HepG2 (cell line): Measurements from ENCODE around the gene GAS5. TPM values are rescaled to one million over a fixed set of nuclear protein-coding genes. Genes with fewer than 3 reads are reported as not detected.

Source experiments
- AFF4 ChIP-seq: sonication (generic); formaldehyde crosslinking; IDR thresholded peaks from 2 replicates; pipeline ENCODE4 v1.4.0; 2020; ENCODE audit warnings: missing genetic modification reagents
- ARNT2 ChIP-seq: sonication (generic); formaldehyde crosslinking; IDR thresholded peaks from 2 replicates; pipeline ENCODE4 v1.8.0; 2022; ENCODE audit warnings: mild to moderate bottlenecking, low read depth, missing genetic modification reagents, moderate library complexity
- CCDC6 ChIP-seq: sonication (generic); formaldehyde crosslinking; IDR thresholded peaks from 2 replicates; pipeline ENCODE4 v1.8.1; 2022; ENCODE audit warnings: mild to moderate bottlenecking, missing genetic modification reagents, moderate library complexity
- CHD4 ChIP-seq: fragments of 200-600 bp; sonication (generic); IDR thresholded peaks from 2 replicates; pipeline ENCODE4 v1.7.0; 2017; ENCODE audit warnings: mild to moderate bottlenecking, low read length, borderline replicate concordance
- E2F5 ChIP-seq: sonication (generic); formaldehyde crosslinking; conservative IDR thresholded peaks from 2 replicates; pipeline ENCODE4 v1.4.0; 2020; ENCODE audit warnings: missing genetic modification reagents
- IRF9 ChIP-seq: sonication (generic); formaldehyde crosslinking; IDR thresholded peaks from 2 replicates; pipeline ENCODE4 v1.8.0; 2022; ENCODE audit warnings: missing genetic modification reagents, mild to moderate bottlenecking, borderline replicate concordance
- MEIS2 ChIP-seq: sonication (generic); formaldehyde crosslinking; IDR thresholded peaks from 2 replicates; pipeline ENCODE4 v1.9.0; 2021; ENCODE audit warnings: mild to moderate bottlenecking, missing genetic modification reagents
- PAF1 ChIP-seq: IDR thresholded peaks from 2 replicates; pipeline ENCODE4 v1.6.1; 2016; ENCODE audit warnings: missing genetic modification reagents, missing compliant biosample characterization
- RELA ChIP-seq: sonication (generic); formaldehyde crosslinking; IDR thresholded peaks from 2 replicates; pipeline ENCODE4 v1.4.0; 2020; ENCODE audit warnings: missing genetic modification reagents
- SIN3A ChIP-seq: IDR thresholded peaks from 2 replicates; pipeline ENCODE4 v1.6.1; 2011; ENCODE audit warnings: low read depth, mild to moderate bottlenecking, control low read depth, low read length, borderline replicate concordance
- TERF1 ChIP-seq: sonication (generic); formaldehyde crosslinking; IDR thresholded peaks from 2 replicates; pipeline ENCODE4 v1.8.0; 2022; ENCODE audit warnings: mild to moderate bottlenecking, missing genetic modification reagents, moderate library complexity
- TIGD3 ChIP-seq: sonication (generic); formaldehyde crosslinking; IDR thresholded peaks from 2 replicates; pipeline ENCODE4 v1.5.1; 2020; ENCODE audit warnings: mild to moderate bottlenecking, missing genetic modification reagents, borderline replicate concordance
- UBTF ChIP-seq: sonication (generic); formaldehyde crosslinking; IDR thresholded peaks from 2 replicates; pipeline ENCODE4 v1.4.0; 2020; ENCODE audit warnings: mild to moderate bottlenecking, missing genetic modification reagents
- ZNF138 ChIP-seq: sonication (generic); formaldehyde crosslinking; IDR thresholded peaks from 2 replicates; pipeline ENCODE4 v1.5.0; 2020; ENCODE audit warnings: mild to moderate bottlenecking, low read depth, missing genetic modification reagents
- ZNF576 ChIP-seq: sonication (generic); formaldehyde crosslinking; IDR thresholded peaks from 2 replicates; pipeline ENCODE4 v1.4.0; 2020; ENCODE audit warnings: mild to moderate bottlenecking, missing genetic modification reagents
- ZNF678 ChIP-seq: sonication (generic); formaldehyde crosslinking; IDR thresholded peaks from 2 replicates; pipeline ENCODE4 v1.4.0; 2020; ENCODE audit warnings: mild to moderate bottlenecking, missing genetic modification reagents
- polyA plus RNA-seq, 8 experiments: library from polyadenylated mRNA; depleted of rRNA in 3 of 8; stranded (reverse) in 7 of 8; unstranded in 1 of 8; fragments of >200 nt; fragmentation: Illumina TruSeq in 4 of 8; extraction: Trizol in 4 of 8; gene quantifications; 2 replicates each; pipeline versions ENCODE4 v1.2.1 to v1.2.3, GENCODE V29; 2011 to 2016; ENCODE audit warnings: low read depth in 4 of 8, missing spikeins in 1 of 8, mixed read lengths in 1 of 8; ENCODE audit not compliant: insufficient read depth in 1 of 8
- total RNA-seq, 5 experiments: library from RNA; depleted of rRNA; stranded (reverse); fragments of >200 nt; fragmentation: Illumina TruSeq; extraction: Trizol; gene quantifications; 2 replicates each; pipeline ENCODE4 v1.2.3, GENCODE V29; 2016; ENCODE audit warnings: low read depth in 1 of 5

Gene GAS5
- total and polyA plus RNA-seq, 2 of the 13 experiments (the other 11 are each of a cell fraction or from before 2014, with no cell fraction given) = 352 to 738 TPM

GRCh38 chr1:173824315-173825081 is 43.3 kb downstream of the GAS5 start, which contains the start of the genes CENPL and DARS2 (continued):
- TF ChIP-seq CHD4 (no peak), CCDC6 (peak; percentile 70; the same call in 1 of the 2 replicates), AFF4 (CRISPR knock-in tag) (no peak), UBTF (peak; percentile 42; the same call in 1 of the 2 replicates), RELA (CRISPR knock-in tag) (no peak), TERF1 (CRISPR knock-in tag) (no peak), PAF1 (no peak), SIN3A (peak; percentile 84), MEIS2 (peak; percentile 24; the same call in 1 of the 2 replicates), ARNT2 (CRISPR knock-in tag) (no peak), IRF9 (CRISPR knock-in tag) (no peak; the same call in 1 of the 2 replicates), ZNF138 (CRISPR knock-in tag) (no peak), TIGD3 (CRISPR knock-in tag) (no peak), ZNF678 (no peak), E2F5 (peak; percentile 83), ZNF576 (CRISPR knock-in tag) (no peak)
